ENCODE data around the gene TICAM1.

- no peak for TF ChIP-seq CTCF (conservative IDR thresholded peaks at IDR 0.05)
- no peak for TF ChIP-seq EZH2 (IDR thresholded peaks at IDR 0.05; ENCODE audit: low read depth)
These were observed 57.4 kb downstream of the TICAM1 start for GRCh38 chr19:4774136-4774535.

Measured in PC-9 (cell line).